ENCODE results near the gene CSMD2.

The CSMD2 gene

GRCh38 chr1:33880305-33880704, 284.7 kb downstream of the CSMD2 start:
- Histone ChIP-seq H4K20me1 (ENCODE audit: insufficient read depth, low read length) (no peaks in the 10 kb centered on the region), H3K4me2 (ENCODE audit: insufficient read depth, low read length) (no peak overlapping the region), H3K27me3 (ENCODE audit: insufficient read depth, low read length, poor library complexity) (peaks cover 4% of the 10 kb centered on the region), H2AFZ (ENCODE audit: low read depth, low read length) (no peak overlapping the region), H3K4me3 (ENCODE audit: low read depth in 1 of 2, low read length in 2 of 2) (no peak overlapping the region), H3K79me2 (ENCODE audit: insufficient read depth, low read length) (no peaks in the 10 kb centered on the region), H3K4me1 (ENCODE audit: insufficient read depth, low read length) (no peaks in the 10 kb centered on the region), H3K9ac (ENCODE audit: low read depth, low read length) (no peak overlapping the region), H3K36me3 (ENCODE audit: insufficient read depth, low read length) (no peaks in the 10 kb centered on the region), H3K27ac (ENCODE audit: low read length) (no peak overlapping the region), H3K9me3 (ENCODE audit: insufficient read depth, low read length, severe bottlenecking) (no peaks in the 10 kb centered on the region)
- TF ChIP-seq, protein P1, sequence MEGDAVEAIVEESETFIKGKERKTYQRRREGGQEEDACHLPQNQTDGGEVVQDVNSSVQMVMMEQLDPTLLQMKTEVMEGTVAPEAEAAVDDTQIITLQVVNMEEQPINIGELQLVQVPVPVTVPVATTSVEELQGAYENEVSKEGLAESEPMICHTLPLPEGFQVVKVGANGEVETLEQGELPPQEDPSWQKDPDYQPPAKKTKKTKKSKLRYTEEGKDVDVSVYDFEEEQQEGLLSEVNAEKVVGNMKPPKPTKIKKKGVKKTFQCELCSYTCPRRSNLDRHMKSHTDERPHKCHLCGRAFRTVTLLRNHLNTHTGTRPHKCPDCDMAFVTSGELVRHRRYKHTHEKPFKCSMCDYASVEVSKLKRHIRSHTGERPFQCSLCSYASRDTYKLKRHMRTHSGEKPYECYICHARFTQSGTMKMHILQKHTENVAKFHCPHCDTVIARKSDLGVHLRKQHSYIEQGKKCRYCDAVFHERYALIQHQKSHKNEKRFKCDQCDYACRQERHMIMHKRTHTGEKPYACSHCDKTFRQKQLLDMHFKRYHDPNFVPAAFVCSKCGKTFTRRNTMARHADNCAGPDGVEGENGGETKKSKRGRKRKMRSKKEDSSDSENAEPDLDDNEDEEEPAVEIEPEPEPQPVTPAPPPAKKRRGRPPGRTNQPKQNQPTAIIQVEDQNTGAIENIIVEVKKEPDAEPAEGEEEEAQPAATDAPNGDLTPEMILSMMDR (IDR thresholded peaks at IDR 0.05; ENCODE audit: borderline replicate concordance, extremely low read depth, low read length, poor library complexity, severe bottlenecking), result no peak
- TF ChIP-seq EZH2 (IDR thresholded peaks at IDR 0.05; ENCODE audit: borderline replicate concordance, low read depth, low read length, severe bottlenecking), result no peak
- no peak for ATAC-seq (ENCODE audit: insufficient read depth, low read depth)
- DNase-seq, result no peak

DNA sequence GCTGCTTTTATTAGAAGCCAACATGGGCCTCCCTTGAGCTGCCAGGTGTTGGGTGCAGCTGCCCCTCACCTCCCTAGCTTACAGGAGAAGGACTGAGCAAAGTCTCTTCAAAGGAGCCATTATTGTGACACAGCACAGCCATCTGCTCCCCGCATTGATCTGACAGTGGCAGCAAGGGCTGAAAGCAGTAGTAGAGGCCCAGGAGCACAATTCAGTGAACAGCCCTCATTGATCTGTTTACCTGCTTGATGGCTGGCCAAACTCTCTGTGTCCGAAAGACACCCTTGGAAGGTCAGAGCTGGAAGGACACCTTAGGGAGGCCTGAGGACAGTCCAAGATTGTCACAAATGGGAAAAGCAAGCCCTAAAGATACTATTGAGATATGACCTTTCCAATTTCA, 286.6 kb downstream of the CSMD2 start:
- no peak overlapping the region for H2AFZ ChIP-seq (ENCODE audit: low read depth, low read length)
- no peak overlapping the region for H3K9ac ChIP-seq (ENCODE audit: low read depth, low read length)
- H3K79me2 ChIP-seq (ENCODE audit: insufficient read depth, low read length), result no peaks in the 10 kb centered on the region
- no peaks in the 10 kb centered on the region for H4K20me1 ChIP-seq (ENCODE audit: insufficient read depth, low read length)
- H3K4me1 ChIP-seq (ENCODE audit: insufficient read depth, low read length), result no peaks in the 10 kb centered on the region
- no peaks in the 10 kb centered on the region for H3K9me3 ChIP-seq (ENCODE audit: insufficient read depth, low read length, severe bottlenecking)
- DNase-seq (no peak), ATAC-seq (ENCODE audit: insufficient read depth, low read depth) (no peak)
- H3K36me3 ChIP-seq (ENCODE audit: insufficient read depth, low read length), result no peaks in the 10 kb centered on the region
- TF ChIP-seq, protein P1 (IDR thresholded peaks at IDR 0.05; ENCODE audit: borderline replicate concordance, extremely low read depth, low read length, poor library complexity, severe bottlenecking), result no peak
- no peak for TF ChIP-seq EZH2 (IDR thresholded peaks at IDR 0.05; ENCODE audit: borderline replicate concordance, low read depth, low read length, severe bottlenecking)
- no peak overlapping the region for H3K4me3 ChIP-seq (ENCODE audit: low read depth in 1 of 2, low read length in 2 of 2)
- H3K4me2 ChIP-seq (ENCODE audit: insufficient read depth, low read length), result no peak overlapping the region
- no peak overlapping the region for H3K27ac ChIP-seq (ENCODE audit: low read length)
- H3K27me3 ChIP-seq (ENCODE audit: insufficient read depth, low read length, poor library complexity), result peaks cover 4% of the 10 kb centered on the region

DNA sequence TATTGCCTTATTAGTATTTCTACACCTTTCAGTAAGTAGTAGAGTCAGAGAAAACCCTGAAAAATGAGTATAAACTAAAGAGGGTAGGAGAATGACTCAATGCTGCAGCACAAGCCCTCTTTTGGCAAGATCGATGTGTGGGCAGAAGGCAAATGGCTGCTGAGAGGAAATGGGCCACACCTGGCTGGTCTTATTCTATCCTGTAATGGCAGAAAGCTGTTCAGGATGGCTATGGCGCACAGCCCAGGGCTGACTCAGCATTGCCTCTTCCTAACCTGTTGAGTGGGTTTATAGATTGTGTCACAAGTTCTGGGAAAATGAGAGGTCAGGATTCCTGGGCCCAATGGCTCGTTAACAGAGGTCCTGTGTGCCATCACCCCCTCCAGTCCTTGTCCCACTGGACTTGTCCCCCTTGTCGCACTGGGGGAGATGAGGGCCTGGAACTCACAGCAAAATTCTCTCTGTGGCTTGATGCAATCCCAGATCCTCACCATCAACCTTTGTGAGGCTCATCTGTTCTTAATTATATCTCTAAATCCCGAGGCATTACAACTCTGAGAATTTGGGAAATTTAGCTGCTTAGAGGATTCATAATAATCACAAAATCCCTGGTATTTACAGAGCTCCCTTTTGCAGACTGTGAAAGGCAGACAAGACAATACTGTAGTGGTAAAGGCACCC, 287.9 kb downstream of the CSMD2 start:
- no peak for TF ChIP-seq EZH2 (IDR thresholded peaks at IDR 0.05; ENCODE audit: borderline replicate concordance, low read depth, low read length, severe bottlenecking)
- TF ChIP-seq, protein P1 (IDR thresholded peaks at IDR 0.05; ENCODE audit: borderline replicate concordance, extremely low read depth, low read length, poor library complexity, severe bottlenecking), result no peak
- no peak overlapping the region for H3K4me2 ChIP-seq (ENCODE audit: insufficient read depth, low read length)
- DNase-seq (no peak), ATAC-seq (ENCODE audit: insufficient read depth, low read depth) (no peak)
- H3K4me1 ChIP-seq (ENCODE audit: insufficient read depth, low read length), result no peaks in the 10 kb centered on the region
- no peak overlapping the region for H3K9ac ChIP-seq (ENCODE audit: low read depth, low read length)
- no peaks in the 10 kb centered on the region for H3K79me2 ChIP-seq (ENCODE audit: insufficient read depth, low read length)
- no peak overlapping the region for H3K27ac ChIP-seq (ENCODE audit: low read length)
- no peaks in the 10 kb centered on the region for H3K9me3 ChIP-seq (ENCODE audit: insufficient read depth, low read length, severe bottlenecking)
- no peaks in the 10 kb centered on the region for H4K20me1 ChIP-seq (ENCODE audit: insufficient read depth, low read length)
- H3K4me3 ChIP-seq (ENCODE audit: low read depth in 1 of 2, low read length in 2 of 2), result no peak overlapping the region
- H3K36me3 ChIP-seq (ENCODE audit: insufficient read depth, low read length), result no peaks in the 10 kb centered on the region
- no peak overlapping the region for H2AFZ ChIP-seq (ENCODE audit: low read depth, low read length)
- peaks cover 1% of the 10 kb centered on the region for H3K27me3 ChIP-seq (ENCODE audit: insufficient read depth, low read length, poor library complexity)
